ENCODE results near the gene DYNC2H1.

DYNC2H1 gene

GRCh38 chr11:103476874-103477273 is 367.6 kb downstream of the DYNC2H1 start:
- TF ChIP-seq REST (IDR thresholded peaks at IDR 0.05; ENCODE audit: low read depth) (no peak), MAX (IDR thresholded peaks at IDR 0.05) (no peak), USF1 (IDR thresholded peaks at IDR 0.05) (no peak), EP300 (IDR thresholded peaks at IDR 0.05; ENCODE audit: borderline replicate concordance) (no peak), TEAD4 (IDR thresholded peaks at IDR 0.05) (no peak), FOXM1 (IDR thresholded peaks at IDR 0.05; ENCODE audit: borderline replicate concordance, low read depth) (no peak), CREB1 (IDR thresholded peaks at IDR 0.05; ENCODE audit: low read depth) (no peak), EGR1 (IDR thresholded peaks at IDR 0.05) (no peak), TCF12 (IDR thresholded peaks at IDR 0.05; ENCODE audit: low read depth) (no peak), NFIC (IDR thresholded peaks at IDR 0.05) (no peak), YY1 (IDR thresholded peaks at IDR 0.05; ENCODE audit: low read depth) (no peak)

GRCh38 chr11:103480421-103480820 is 371.2 kb downstream of the DYNC2H1 start:
- TF ChIP-seq USF1 (IDR thresholded peaks at IDR 0.05) (no peak), CEBPB (IDR thresholded peaks at IDR 0.05) (no peak), EGR1 (IDR thresholded peaks at IDR 0.05) (no peak), TAF1 (IDR thresholded peaks at IDR 0.05; ENCODE audit: low read depth) (no peak), FOXM1 (IDR thresholded peaks at IDR 0.05; ENCODE audit: borderline replicate concordance, low read depth) (no peak), RAD21 (IDR thresholded peaks at IDR 0.05; ENCODE audit: low read depth) (no peak), NFIC (IDR thresholded peaks at IDR 0.05) (no peak), MAX (IDR thresholded peaks at IDR 0.05) (no peak), ZBTB7A (IDR thresholded peaks at IDR 0.05; ENCODE audit: low read depth) (no peak), EP300 (IDR thresholded peaks at IDR 0.05; ENCODE audit: borderline replicate concordance) (no peak), YY1 (IDR thresholded peaks at IDR 0.05; ENCODE audit: low read depth) (no peak), CREB1 (IDR thresholded peaks at IDR 0.05; ENCODE audit: low read depth) (no peak), TCF12 (IDR thresholded peaks at IDR 0.05; ENCODE audit: low read depth) (no peak), REST (IDR thresholded peaks at IDR 0.05; ENCODE audit: low read depth) (no peak), TEAD4 (IDR thresholded peaks at IDR 0.05) (no peak)

- TF ChIP-seq REST (IDR thresholded peaks at IDR 0.05; ENCODE audit: low read depth) (no peak), MAX (IDR thresholded peaks at IDR 0.05) (no peak), TCF12 (IDR thresholded peaks at IDR 0.05; ENCODE audit: low read depth) (no peak), FOXM1 (IDR thresholded peaks at IDR 0.05; ENCODE audit: borderline replicate concordance, low read depth) (no peak), ZBTB7A (IDR thresholded peaks at IDR 0.05; ENCODE audit: low read depth) (no peak), USF1 (IDR thresholded peaks at IDR 0.05) (no peak), CREB1 (IDR thresholded peaks at IDR 0.05; ENCODE audit: low read depth) (no peak), EGR1 (IDR thresholded peaks at IDR 0.05) (no peak), EP300 (IDR thresholded peaks at IDR 0.05; ENCODE audit: borderline replicate concordance) (no peak), YY1 (IDR thresholded peaks at IDR 0.05; ENCODE audit: low read depth) (no peak)
Measured at GRCh38 chr11:103483996-103484395, 374.8 kb downstream of the DYNC2H1 start.

- no peak for TF ChIP-seq NFIC (IDR thresholded peaks at IDR 0.05)
- no peak for TF ChIP-seq FOXM1 (IDR thresholded peaks at IDR 0.05; ENCODE audit: borderline replicate concordance, low read depth)
- no peak for TF ChIP-seq MAX (IDR thresholded peaks at IDR 0.05)
- TF ChIP-seq CEBPB (IDR thresholded peaks at IDR 0.05): no peak
- TF ChIP-seq EP300 (IDR thresholded peaks at IDR 0.05; ENCODE audit: borderline replicate concordance): no peak
- TF ChIP-seq USF1 (IDR thresholded peaks at IDR 0.05): no peak
- no peak for TF ChIP-seq EGR1 (IDR thresholded peaks at IDR 0.05)
- no peak for TF ChIP-seq RAD21 (IDR thresholded peaks at IDR 0.05; ENCODE audit: low read depth)
- TF ChIP-seq ZBTB7A (IDR thresholded peaks at IDR 0.05; ENCODE audit: low read depth): no peak
- TF ChIP-seq TCF12 (IDR thresholded peaks at IDR 0.05; ENCODE audit: low read depth): no peak
- TF ChIP-seq TAF1 (IDR thresholded peaks at IDR 0.05; ENCODE audit: low read depth): no peak
- no peak for TF ChIP-seq TEAD4 (IDR thresholded peaks at IDR 0.05)
Measured at GRCh38 chr11:103484545-103484944, 375.3 kb downstream of the DYNC2H1 start.

Measured in Ishikawa (cell line).